ENCODE measurements around the gene ABCC3. TPM values are rescaled to one million over a fixed set of nuclear protein-coding genes. Genes with fewer than 3 reads are reported as not detected.
A peak's percentile ranks its signal among the peaks of the same experiment; 100 is the strongest.
"Not testable (repeated sequence)": the region's sequence is repeated elsewhere in the genome, so short reads cannot be mapped to it uniquely, and the experiment has no call there.

The ABCC3 gene
- total and polyA plus RNA-seq, 4 donors = 9.9 to 145 (median 40.3) TPM

- H3K27me3 ChIP-seq (ENCODE audit: control insufficient read depth in 1 of 2, insufficient read depth in 2 of 2, low read length in 1 of 2) = no peaks in the 10 kb centered on the region
- no peaks in the 10 kb centered on the region for H3K9me3 ChIP-seq (ENCODE audit: control insufficient read depth, low read length)
- no peaks in the 10 kb centered on the region for H3K36me3 ChIP-seq (ENCODE audit: control insufficient read depth in 1 of 2, insufficient read depth in 2 of 2, low read length in 1 of 2)
- DNase-seq (no peak), ATAC-seq (ENCODE audit: low FRiP score) (no peak)
- WGBS, 2 donors = 94% methylated on average over 4 of the region's 4 CpGs
- H3K4me1 ChIP-seq (ENCODE audit: control insufficient read depth in 1 of 2, insufficient read depth in 2 of 2, low read length in 2 of 2) = no peaks in the 10 kb centered on the region
- no peak overlapping the region for H3K27ac ChIP-seq (ENCODE audit: low read depth in 1 of 2, low read length in 2 of 2)
- intact Hi-C loops (cut with DNase I) = no loop called here
- no peak overlapping the region for H3K4me3 ChIP-seq (ENCODE audit: low read length in 2 of 2)
Measured at GRCh38 chr17:50710650-50711049, 76.0 kb downstream of the ABCC3 start.

GRCh38 chr17:50712641-50713040 lies 78.0 kb downstream of the ABCC3 start:
- Histone ChIP-seq H3K36me3 (ENCODE audit: control insufficient read depth in 1 of 2, insufficient read depth in 2 of 2, low read length in 1 of 2) (no peaks in the 10 kb centered on the region), H3K4me1 (ENCODE audit: control insufficient read depth in 1 of 2, insufficient read depth in 2 of 2, low read length in 2 of 2) (no peaks in the 10 kb centered on the region), H3K27ac (ENCODE audit: low read depth in 1 of 2, low read length in 2 of 2) (no peak overlapping the region), H3K27me3 (ENCODE audit: control insufficient read depth in 1 of 2, insufficient read depth in 2 of 2, low read length in 1 of 2) (no peaks in the 10 kb centered on the region), H3K9me3 (ENCODE audit: control insufficient read depth, low read length) (no peaks in the 10 kb centered on the region), H3K4me3 (ENCODE audit: low read length in 2 of 2) (no peak overlapping the region)
- intact Hi-C loops (cut with DNase I) = no loop called here
- 87 to 89% methylated on average over 9 of the region's 9 CpGs for WGBS, 2 donors
- ATAC-seq (ENCODE audit: low FRiP score) (no peak), DNase-seq (no peak)

GRCh38 chr17:50715471-50715870 lies 80.8 kb downstream of the ABCC3 start:
- Histone ChIP-seq H3K36me3 (ENCODE audit: control insufficient read depth in 1 of 2, insufficient read depth in 2 of 2, low read length in 1 of 2) (no peaks in the 10 kb centered on the region), H3K27me3 (ENCODE audit: control insufficient read depth in 1 of 2, insufficient read depth in 2 of 2, low read length in 1 of 2) (no peaks in the 10 kb centered on the region), H3K4me1 (ENCODE audit: control insufficient read depth in 1 of 2, insufficient read depth in 2 of 2, low read length in 2 of 2) (no peaks in the 10 kb centered on the region), H3K4me3 (ENCODE audit: low read length in 2 of 2) (no peak overlapping the region), H3K27ac (ENCODE audit: low read depth in 1 of 2, low read length in 2 of 2) (no peak overlapping the region), H3K9me3 (ENCODE audit: control insufficient read depth, low read length) (no peaks in the 10 kb centered on the region)
- no peak for ATAC-seq (ENCODE audit: low FRiP score)
- intact Hi-C loops (cut with DNase I) = no loop called here
- WGBS, 2 donors = 75 to 76% methylated on average over 3 of the region's 3 CpGs
- DNase-seq = no peak

- DNase-seq (peak; percentile 96 to 98), ATAC-seq (ENCODE audit: low FRiP score) (peak; percentile 99)
- H3K9me3 ChIP-seq (ENCODE audit: control insufficient read depth, low read length) = no peaks in the 10 kb centered on the region
- WGBS, 2 donors = 2% methylated on average over 76 of the region's 76 CpGs
- peak within 1 kb of the TSS; percentile 83 to 99 for H3K4me3 ChIP-seq (ENCODE audit: low read length in 2 of 2)
- H3K27me3 ChIP-seq (ENCODE audit: control insufficient read depth in 1 of 2, insufficient read depth in 2 of 2, low read length in 1 of 2) = no peaks in the 10 kb centered on the region
- H3K4me1 ChIP-seq (ENCODE audit: control insufficient read depth in 1 of 2, insufficient read depth in 2 of 2, low read length in 2 of 2) = peaks cover 0 to 2% of the 10 kb centered on the region in 2 donors
- peak within 1 kb of the TSS; percentile 76 to 92 for H3K27ac ChIP-seq (ENCODE audit: low read depth in 1 of 2, low read length in 2 of 2)
- no peaks in the 10 kb centered on the region for H3K36me3 ChIP-seq (ENCODE audit: control insufficient read depth in 1 of 2, insufficient read depth in 2 of 2, low read length in 1 of 2)
- intact Hi-C loops (cut with DNase I) = loop anchor here in 1 of 2 donors (1.0 kb wide), 1 partner anchor 11 kb away; no protein-coding TSS in a partner anchor
Measured at GRCh38 chr17:50719144-50719923, 84.7 kb downstream of the ABCC3 start, which contains the start of gene LUC7L3. Gene LUC7L3 (plus strand): TSS chr17:50719603. CDS start chr17:50719733, 130 bp downstream.

- H3K36me3 ChIP-seq (ENCODE audit: control insufficient read depth in 1 of 2, insufficient read depth in 2 of 2, low read length in 1 of 2) = no peaks in the 10 kb centered on the region
- ATAC-seq (ENCODE audit: low FRiP score) (no peak), DNase-seq (no peak)
- intact Hi-C loops (cut with DNase I) = loop anchor here in 1 of 2 donors (1.0 kb wide), 1 partner anchor 12 kb away; no protein-coding TSS in a partner anchor
- no peaks in the 10 kb centered on the region for H3K27me3 ChIP-seq (ENCODE audit: control insufficient read depth in 1 of 2, insufficient read depth in 2 of 2, low read length in 1 of 2)
- no peaks in the 10 kb centered on the region for H3K9me3 ChIP-seq (ENCODE audit: control insufficient read depth, low read length)
- H3K4me1 ChIP-seq (ENCODE audit: control insufficient read depth in 1 of 2, insufficient read depth in 2 of 2, low read length in 2 of 2) = peaks cover 0 to 2% of the 10 kb centered on the region in 2 donors
- peak overlapping the region; percentile 76 to 92 for H3K27ac ChIP-seq (ENCODE audit: low read depth in 1 of 2, low read length in 2 of 2)
- WGBS, 2 donors = 0 to 1% methylated on average over 25 of the region's 25 CpGs
- peak overlapping the region; percentile 83 to 99 for H3K4me3 ChIP-seq (ENCODE audit: low read length in 2 of 2)
Measured at GRCh38 chr17:50719924-50720794, 85.5 kb downstream of the ABCC3 start.

GRCh38 chr17:50721194-50722010 lies 86.7 kb downstream of the ABCC3 start:
- DNase-seq (no peak), ATAC-seq (ENCODE audit: low FRiP score) (no peak)
- WGBS, 2 donors = 6 to 11% methylated on average over 7 of the region's 7 CpGs
- H3K9me3 ChIP-seq (ENCODE audit: control insufficient read depth, low read length) = no peaks in the 10 kb centered on the region
- H3K4me1 ChIP-seq (ENCODE audit: control insufficient read depth in 1 of 2, insufficient read depth in 2 of 2, low read length in 2 of 2) = peaks cover 0 to 2% of the 10 kb centered on the region in 2 donors
- intact Hi-C loops (cut with DNase I) = no loop called here
- H3K27ac ChIP-seq (ENCODE audit: low read depth in 1 of 2, low read length in 2 of 2) = no peak overlapping the region
- H3K36me3 ChIP-seq (ENCODE audit: control insufficient read depth in 1 of 2, insufficient read depth in 2 of 2, low read length in 1 of 2) = no peaks in the 10 kb centered on the region
- H3K4me3 ChIP-seq (ENCODE audit: low read length in 2 of 2) = peak overlapping the region; percentile 49 to 99
- no peaks in the 10 kb centered on the region for H3K27me3 ChIP-seq (ENCODE audit: control insufficient read depth in 1 of 2, insufficient read depth in 2 of 2, low read length in 1 of 2)

GRCh38 chr17:50722746-50723145 lies 88.1 kb downstream of the ABCC3 start:
- peaks cover 0 to 5% of the 10 kb centered on the region in 2 donors for H3K4me1 ChIP-seq (ENCODE audit: control insufficient read depth in 1 of 2, insufficient read depth in 2 of 2, low read length in 2 of 2)
- WGBS, 2 donors = 32% methylated on average over 3 of the region's 3 CpGs
- H3K27ac ChIP-seq (ENCODE audit: low read depth in 1 of 2, low read length in 2 of 2) = no peak overlapping the region

GRCh38 chr17:50724622-50725021 lies 89.9 kb downstream of the ABCC3 start:
- H3K9me3 ChIP-seq (ENCODE audit: control insufficient read depth, low read length); intact Hi-C loops (cut with DNase I); H3K27me3 ChIP-seq (ENCODE audit: control insufficient read depth in 1 of 2, insufficient read depth in 2 of 2, low read length in 1 of 2); H3K27ac ChIP-seq (ENCODE audit: low read depth in 1 of 2, low read length in 2 of 2); H3K36me3 ChIP-seq (ENCODE audit: control insufficient read depth in 1 of 2, insufficient read depth in 2 of 2, low read length in 1 of 2); H3K4me1 ChIP-seq (ENCODE audit: control insufficient read depth in 1 of 2, insufficient read depth in 2 of 2, low read length in 2 of 2); DNase-seq; H3K4me3 ChIP-seq (ENCODE audit: low read length in 2 of 2); ATAC-seq (ENCODE audit: low FRiP score): not testable (repeated sequence)
- WGBS, 2 donors = 81 to 86% methylated on average over 6 of the region's 6 CpGs

More at GRCh38 chr17:50722746-50723145, 88.1 kb downstream of the ABCC3 start:
- no peak overlapping the region for H3K4me3 ChIP-seq (ENCODE audit: low read length in 2 of 2)
- no peak for DNase-seq
- H3K36me3 ChIP-seq (ENCODE audit: control insufficient read depth in 1 of 2, insufficient read depth in 2 of 2, low read length in 1 of 2) = no peaks in the 10 kb centered on the region
- ATAC-seq (ENCODE audit: low FRiP score) = no peak
- intact Hi-C loops (cut with DNase I) = no loop called here
- no peaks in the 10 kb centered on the region for H3K27me3 ChIP-seq (ENCODE audit: control insufficient read depth in 1 of 2, insufficient read depth in 2 of 2, low read length in 1 of 2)
- no peaks in the 10 kb centered on the region for H3K9me3 ChIP-seq (ENCODE audit: control insufficient read depth, low read length)

Data from aorta (tissue), 5 donors.